COLO829 (cell line): Measurements from ENCODE around the gene FBXO8.
A peak's percentile ranks its signal among the peaks of the same experiment; 100 is the strongest.

ENCODE experiments used
- DNase-seq: peaks from one replicate; pipeline ENCODE4 v3.0.0; 2012; ENCODE audit warnings: low spot score

FBXO8 gene

DNA sequence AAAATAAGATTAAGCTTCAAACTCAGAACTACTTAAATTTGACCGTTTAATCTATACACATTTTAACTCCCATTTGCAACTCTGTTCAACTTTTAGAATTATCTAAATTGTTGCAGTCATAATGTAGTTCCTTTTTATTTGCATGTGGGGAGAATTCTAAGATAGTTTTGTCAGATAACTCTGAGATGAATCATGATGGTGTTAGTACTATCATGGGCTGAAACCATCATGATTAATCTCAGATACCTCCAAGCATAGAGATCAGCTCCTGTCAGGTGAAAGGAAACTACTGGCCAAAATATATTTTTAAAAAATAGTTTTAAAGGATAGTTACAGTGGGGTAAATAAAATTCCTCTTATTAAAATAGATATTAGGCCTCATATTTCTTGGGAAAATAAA lies 39.0 kb downstream of the FBXO8 start:
- no peak for DNase-seq

DNA sequence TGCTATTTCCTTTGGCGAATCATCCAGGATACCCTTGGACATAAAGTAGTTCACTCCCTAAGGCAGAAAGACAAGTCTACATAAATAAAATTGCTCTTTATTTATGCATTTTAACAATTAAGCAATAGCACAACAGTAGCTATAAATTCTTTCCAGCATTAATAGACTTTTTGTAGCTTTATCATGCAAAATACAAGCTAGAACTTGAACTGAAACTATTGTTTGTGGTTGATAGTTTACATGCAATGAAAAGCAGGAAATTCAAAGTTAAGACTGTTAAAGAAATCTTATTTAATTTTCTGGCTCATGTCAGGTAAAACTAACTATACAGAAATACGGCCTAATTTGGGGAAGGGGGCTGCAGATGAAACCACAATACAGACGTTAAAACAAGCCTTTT lies 42.3 kb downstream of the FBXO8 start:
- DNase-seq, result no peak

DNA sequence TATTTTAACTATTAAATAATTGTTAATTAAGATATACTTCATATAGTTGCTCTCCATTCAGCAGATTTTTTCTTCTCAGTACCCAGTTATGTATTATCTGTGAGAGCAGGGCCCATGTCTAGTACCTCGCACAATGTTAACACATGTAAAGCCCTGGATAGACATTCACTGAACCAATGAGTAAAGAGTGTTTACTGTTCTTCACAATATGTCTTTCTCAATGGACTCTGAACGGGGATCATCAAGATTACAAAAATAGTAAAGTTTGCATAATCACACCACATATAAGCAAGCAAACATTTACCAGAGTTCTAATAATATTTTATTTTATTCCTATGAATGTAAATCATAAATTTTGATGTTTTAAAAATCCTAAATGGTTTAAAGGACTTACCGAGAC lies 47.1 kb downstream of the FBXO8 start:
- no peak for DNase-seq

DNA sequence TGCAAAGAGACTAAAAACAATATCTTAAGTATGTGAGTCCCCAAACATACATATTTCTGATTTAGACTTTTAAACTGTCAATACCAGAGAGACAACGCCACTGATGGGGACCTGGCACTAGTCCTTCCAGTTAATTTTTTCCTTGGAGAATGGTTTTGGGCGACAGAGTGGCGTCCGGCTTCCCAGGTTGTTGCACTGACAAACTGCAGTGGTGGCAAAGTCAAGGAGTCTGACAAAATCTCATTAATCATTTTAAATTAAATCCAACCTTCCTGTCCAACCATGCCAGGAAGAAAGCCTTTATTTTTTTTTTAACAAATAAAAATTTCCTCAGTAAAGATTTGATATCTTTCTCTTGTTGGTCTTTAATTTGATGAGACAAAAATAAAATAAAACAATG lies 52.8 kb downstream of the FBXO8 start:
- no peak for DNase-seq

DNA sequence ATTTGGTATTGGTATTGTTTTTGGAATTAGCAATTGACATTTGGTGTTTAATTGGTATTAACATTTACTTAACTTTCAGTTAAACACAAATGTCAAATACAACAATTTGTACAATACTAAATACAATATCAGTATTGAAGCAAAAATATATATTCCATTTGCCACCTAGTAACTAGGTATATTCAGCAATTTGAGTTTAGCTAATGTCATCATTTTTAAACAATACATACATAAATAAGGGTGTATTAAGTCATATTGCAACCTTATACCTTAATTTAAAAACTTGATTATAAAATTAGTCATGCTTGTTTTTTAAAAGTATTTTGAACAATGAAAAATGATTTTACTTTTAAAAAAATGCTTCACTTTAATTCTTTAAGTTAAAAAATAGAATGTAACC lies 53.3 kb downstream of the FBXO8 start:
- no peak for DNase-seq

DNA sequence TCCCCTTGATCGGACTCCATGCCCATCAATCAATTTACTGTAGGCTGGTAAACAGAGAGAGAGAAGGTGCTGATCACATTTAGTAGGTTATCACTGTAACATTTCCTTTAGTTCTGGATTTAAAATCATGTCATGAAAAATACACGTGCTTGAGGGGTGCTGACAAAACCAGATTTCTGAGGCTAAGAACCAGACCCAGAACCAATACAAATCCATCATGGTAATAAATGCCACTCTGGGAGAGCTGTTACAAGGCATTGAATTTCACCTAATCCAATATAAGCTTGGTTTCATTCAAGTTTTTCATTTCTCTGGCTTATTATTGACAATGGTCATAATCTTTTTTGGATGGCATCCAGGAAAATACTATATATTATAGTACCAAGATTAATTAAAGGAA lies 54.5 kb downstream of the FBXO8 start:
- DNase-seq, result no peak

DNA sequence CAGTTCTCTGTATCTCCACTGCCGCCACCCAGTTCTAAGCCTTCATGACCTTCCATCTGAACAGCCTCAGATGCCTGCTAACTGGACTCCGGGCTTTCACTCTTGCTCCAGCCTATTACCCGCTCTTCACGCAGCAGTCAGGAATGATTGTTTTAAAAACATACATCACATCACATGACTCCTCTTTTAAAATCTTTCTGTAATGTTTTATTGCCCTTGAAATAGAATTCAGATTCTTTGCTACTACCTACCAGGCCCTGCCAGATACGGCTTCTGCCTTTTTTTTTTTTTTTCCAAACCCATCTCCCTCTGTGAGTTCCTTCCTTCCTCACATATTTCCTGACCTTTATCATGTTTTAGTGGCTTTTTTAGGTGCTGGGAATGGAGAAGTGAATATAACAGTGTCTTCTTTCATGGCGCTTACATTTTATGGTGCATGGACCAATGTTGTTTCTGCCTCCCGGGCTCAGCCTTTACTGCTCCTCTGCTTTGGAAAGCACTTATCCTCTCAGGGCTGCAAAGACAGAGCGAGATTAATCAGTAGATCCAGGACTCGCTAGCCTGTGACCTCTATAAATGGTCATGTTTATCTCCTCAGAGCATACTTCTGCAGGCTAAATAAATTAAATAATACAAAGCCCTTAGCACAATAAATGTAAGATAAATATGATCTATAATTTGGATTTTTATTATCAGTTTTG lies 58.0 kb downstream of the FBXO8 start:
- no peak for DNase-seq

DNA sequence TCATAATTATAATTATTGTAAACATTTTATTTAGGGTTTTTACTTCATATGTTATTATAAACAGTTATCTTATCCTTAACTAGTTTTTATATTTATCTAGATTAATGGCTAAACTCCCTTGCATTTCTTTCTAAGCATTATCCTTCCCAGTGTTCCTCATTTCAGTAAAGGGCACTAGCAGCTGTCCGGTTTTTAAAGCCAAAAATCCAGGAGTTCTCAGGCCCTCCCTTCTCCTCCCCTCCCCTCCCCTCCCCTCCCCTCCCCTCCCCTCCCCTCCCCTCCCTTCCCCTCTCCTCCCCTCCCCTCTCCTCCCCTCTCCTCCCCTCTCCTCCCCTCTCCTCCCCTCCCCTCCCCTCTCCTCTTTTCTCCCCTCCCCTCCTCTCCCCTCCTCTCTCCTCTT lies 58.9 kb downstream of the FBXO8 start:
- no peak for DNase-seq

DNA sequence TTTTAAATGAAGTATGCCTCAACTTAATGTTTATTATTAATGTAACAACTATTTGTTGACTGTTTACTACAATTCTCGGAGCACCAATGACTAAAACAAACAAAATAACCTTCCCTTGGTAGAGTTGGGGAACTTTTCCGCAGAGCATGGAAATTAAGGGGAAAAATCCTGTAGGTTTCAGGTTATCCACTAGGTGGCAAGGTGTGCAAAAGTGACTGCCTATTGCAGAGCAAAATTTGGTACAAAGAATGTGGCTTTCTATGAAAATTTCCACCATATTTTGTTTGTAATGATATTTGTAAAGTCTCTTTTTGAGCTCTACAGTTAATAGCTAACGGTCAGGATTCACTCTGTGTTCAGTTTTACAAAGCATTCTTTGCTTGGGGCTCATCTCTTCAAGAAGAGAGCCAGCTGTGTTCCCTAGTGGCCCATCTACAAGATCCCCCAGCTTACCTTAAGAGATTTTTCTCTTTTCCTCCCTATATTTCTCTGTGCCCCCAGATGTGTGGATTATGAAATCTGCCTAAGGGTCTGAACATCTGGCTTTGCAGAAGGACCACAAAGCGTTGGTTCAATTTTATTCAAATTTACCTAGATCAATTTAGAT lies 61.1 kb downstream of the FBXO8 start:
- peak; percentile 27 for DNase-seq

DNA sequence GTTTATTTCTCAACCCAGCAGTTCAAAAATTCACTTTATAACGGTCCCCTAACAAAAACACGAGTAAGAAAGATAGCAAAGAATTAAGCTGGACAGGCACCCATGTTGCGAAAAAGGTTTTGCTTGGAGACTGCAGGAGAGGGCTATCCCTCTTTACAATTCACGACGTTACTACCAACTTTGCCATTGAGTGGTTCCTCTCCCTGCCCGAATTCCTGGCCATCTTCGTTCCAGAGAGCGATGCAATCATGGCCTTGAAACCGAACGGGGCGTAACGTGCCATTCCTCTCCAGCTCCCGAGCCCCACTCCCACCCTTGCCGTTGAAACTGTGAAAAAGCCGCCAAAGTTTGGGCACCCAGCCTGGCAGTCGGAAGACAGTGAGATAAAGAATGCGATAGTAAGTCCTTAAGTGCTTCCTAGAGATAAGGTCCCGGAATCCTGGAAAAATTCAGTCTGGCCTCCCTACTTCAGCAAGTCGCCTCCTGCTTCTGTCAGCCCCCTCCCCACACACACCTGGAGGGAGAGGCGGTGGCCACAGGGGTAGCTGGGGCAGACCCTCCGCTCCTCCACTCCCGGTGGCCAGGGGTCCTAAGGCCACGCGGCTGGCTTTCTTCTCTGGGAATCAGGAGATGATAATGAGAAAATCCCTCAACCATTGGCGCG lies 65.2 kb downstream of the FBXO8 start:
- DNase-seq, result no peak

DNA sequence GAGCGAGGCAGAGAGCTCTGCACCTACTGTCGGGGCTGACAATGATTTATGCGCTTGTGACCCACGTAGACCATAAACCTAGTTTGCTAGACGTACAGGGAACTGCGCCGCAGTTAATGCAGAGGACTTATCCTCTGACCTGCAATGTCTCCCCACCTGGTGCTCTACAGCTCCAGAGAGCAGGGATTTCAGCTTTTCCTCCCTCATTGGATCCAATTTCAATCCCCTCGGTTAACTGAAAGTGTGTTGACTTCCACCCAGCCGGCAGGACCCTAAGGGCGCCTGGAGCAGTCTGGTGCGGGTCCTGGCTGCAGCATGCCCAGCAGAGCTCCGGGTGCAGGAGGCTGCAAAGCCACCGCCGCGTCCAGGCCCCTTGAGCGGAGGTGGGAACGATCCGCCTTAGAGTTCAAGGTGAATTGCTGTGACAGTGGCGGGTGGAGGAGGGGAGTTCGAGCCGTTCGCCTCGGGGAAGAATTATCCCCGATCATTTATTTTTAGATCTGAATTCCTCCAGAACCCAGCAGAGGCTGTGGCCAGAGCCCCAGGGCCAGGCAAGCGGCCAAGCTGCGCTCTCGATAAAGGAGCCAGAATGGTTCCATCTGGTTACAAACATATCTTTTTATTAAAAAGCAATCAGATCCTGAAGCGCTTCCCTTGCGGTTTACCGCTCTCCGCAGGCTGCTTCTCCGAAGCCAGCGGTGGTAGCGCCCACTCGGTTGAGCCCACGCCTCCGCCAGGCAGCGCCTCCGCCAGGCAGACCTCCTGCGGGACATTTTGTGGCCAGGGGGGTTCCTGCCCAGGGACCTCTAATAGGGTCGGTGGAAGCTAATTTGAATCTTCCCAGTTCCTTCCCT lies 66.0 kb downstream of the FBXO8 start:
- DNase-seq, result peak; percentile 61

DNA sequence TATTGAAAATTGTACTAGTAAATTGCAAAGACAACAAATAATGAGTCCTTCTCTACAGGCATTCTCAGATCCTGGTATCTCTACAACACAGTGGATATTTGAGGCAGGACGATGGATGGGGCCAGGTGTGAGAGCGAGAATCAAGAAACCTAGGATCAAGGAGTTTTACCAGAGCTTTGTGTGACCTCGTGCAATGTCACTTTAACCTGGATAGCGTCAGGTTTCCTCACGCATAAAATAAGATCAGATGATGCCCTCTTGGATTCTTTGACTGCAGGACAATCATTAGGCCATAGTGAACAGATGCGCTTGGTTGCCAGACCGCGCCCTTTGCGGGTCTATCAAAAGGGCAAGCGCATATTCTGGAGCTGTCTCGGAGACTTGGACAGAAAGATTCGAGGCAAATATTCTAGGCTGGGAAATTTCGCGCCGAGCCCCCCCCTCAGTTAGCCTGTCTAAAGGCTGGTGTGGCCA lies 66.6 kb downstream of the FBXO8 start:
- DNase-seq, result no peak

DNA sequence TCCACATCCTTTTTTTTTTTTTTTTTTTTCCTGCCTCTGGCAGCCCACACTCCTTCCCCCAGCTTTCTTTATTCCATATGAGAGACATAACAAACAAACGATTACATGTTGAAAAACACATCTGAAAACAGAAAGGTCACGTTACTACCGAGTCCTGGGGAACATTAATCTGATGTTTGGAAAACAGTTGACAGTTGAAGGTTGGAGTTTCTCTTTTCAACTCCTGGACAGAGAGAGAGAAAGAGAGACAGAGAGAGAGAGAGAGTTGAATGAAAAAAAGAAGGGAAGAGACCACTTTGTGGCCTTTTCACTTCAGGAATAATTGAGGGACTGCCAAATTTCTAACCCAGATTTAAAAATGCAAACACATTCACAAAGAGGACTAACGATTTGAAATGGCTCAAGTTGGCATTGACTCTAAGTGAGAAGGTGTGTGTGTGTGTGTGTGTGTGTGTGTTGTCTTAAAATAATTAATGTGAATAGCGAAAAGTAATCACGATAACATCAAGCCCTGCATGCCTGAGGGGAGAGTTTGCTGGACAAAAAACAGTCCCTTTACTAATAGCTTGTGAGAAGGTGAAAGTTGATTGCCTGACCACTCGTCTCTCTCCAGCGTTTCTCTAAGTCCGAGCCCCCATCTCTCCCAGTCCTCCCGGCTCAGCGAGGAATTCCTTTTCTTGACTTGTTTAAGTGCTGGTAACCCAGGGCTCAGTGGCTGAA lies 67.3 kb downstream of the FBXO8 start:
- DNase-seq, result no peak

DNA sequence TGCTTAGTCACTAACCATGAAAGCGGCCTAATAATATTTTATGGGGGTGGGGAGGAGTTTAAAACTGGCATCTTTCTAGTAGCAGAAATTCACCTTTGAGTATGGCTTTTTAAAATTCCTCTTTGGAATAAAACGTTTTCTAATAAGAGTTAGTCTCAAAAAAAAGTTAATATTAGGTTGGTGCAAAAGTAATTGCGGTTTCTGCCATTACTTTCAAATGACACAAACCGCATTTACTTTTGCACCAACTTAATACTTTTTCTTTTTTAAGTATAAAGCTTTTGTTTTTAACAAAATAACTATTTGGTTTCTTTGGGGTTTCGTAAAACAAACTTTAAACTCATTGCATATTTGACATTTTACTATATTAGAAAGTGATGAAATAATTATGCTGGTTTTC lies 68.4 kb downstream of the FBXO8 start:
- no peak for DNase-seq

DNA sequence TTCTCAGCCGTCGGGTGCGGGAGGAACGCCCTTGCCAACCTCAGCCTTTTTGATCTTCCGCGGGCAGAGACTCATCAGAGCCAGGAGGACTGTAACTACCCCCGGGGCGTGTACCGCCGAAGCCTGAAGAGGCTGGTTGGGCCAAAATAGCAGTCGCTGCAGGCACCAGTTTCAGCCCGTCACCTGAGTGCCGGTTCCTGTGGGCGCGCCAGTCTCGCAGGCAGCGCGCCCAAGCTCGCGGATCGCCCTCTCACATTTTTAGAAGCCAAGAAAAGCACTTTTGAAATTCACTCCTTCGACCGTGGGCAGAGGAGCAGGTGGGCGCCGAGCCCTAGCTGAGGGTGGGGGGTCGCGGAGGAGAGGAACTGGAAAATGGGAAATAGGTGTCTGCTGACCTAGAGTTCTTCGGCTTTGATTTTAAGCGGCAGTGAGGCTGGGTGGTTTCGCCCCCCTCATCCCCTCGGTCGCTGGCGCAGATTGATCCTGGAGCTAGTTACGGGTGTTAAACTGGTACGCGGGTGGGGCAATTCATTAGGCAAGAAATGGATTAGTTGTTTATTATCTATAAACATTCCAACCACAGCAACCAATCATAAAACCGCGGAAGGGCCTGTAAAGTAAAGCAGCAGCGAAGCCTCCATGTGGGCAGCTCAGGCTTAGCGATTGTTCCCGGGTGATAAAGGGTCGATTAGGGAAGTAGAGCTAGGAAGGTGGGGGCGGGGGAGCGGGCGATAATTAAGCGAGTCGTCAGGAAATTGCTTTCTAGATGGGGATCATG lies 69.2 kb downstream of the FBXO8 start:
- DNase-seq, result no peak

DNA sequence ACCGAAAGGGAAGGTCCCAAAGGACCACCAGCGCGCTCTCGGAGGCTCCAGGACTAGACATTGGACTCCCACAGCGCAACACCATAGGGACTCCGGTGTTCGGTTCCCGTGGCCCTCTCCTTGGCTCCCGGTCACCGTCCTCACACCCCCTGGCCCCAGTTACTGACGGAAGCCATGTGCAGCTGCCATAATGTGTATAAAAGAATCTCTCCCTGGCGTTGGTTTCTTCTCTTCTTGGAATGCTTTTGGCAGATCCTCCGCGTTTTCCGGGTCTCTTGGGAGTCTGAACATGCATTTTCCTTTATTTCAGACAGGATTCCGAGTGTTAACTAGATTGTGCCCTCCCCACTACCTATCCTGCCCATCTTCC lies 69.8 kb downstream of the FBXO8 start:
- no peak for DNase-seq

DNA sequence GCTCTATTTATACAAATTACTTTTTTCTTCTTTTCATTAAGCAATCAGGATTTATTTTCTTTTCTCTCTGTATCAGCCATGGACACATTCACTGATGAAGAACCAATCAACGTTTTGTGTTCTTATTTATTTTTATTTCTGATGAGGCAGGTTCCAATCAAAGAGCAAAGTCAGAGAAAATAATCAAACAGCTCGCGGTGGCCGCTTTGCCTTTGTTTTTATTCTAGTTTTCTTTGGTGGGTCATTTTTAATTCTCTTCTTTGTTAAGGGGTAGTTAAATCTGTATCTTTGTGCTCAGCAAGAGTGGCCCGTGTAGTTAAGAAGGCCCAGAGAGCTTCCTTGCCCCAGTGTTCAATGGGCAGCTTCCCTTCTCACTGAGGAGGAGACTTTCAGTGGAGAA lies 71.4 kb downstream of the FBXO8 start:
- no peak for DNase-seq

DNA sequence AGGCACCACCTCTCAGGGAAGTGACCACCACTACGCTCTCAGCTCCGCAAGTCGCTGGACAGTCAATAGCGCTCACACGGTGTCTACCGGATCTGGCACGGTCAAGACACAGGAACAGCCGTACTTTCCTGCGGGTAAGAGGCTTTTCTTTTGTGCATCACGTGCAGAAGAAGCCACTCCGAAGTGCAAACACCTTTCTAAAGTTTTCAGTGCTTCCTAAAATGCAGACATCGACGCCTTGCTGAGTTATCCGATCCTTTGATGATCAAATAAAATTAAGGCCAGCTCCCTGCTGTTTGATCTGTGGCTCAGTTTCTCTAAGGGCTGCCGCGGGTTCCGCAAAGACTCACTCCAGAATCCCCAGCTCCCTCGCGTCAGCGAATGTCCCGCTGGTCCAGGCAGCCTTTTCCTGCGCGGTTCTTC lies 71.8 kb downstream of the FBXO8 start:
- DNase-seq, result no peak

DNA sequence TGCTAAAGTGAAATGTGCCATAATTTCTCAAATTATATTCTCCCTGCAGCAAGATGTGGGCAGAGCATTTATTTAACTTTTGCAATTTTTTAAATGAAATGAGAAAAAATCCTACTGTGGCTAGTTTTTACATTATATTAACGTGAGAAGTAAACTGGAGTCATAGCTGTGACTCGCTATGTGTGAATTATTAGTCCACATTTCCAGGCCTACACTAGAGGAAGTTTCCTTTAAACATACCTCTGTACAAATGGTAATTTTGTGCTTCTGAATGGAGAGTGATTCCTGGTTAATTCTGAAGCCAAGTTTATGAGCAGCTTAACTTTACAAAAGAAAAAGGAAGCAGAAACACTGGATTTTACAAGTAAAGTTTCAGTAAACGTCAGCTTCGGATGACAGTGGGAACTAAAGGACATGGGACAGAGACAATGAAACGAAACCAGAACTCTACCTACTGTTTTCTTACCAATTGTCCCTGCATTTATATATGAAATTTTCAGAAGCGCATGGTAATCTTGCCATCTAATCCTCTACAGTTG lies 72.4 kb downstream of the FBXO8 start:
- DNase-seq, result no peak

DNA sequence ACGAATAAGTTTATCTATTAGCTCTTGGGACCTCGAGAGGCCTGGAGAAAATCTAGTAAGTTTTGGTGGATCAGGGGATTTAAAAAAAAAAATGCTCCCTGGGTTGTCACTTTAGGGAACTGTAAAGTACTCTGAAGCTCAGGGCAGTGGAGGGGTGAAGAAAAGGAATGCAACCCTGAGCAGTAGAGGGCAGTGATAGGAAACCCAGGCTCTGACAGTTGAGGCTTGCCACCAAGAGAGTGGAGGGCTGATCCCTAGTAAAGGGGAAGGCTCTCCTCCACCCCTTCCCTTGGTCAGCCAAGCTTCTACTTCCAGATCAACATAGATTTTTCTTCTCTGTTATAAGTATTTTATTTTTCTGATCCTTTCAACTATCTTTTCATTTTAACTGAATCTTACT lies 73.1 kb downstream of the FBXO8 start:
- no peak for DNase-seq

DNA sequence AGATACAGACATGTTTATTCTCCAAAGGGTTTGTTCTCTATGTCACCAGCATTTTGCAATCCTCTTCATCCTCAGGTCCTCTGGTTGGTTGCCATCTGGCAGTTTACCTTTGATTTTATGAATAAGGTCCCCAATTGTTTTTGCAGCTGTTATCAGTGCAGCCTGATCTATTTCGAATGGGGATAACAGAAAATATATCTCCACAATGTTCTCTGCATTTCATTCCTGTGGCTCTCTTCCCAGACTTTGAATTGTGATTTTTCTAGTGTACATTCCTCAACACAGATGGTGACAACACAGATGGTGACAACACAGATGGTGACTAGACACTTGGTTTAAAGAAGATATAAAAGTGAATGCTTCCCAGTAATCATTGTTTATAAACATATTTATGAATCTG lies 74.1 kb downstream of the FBXO8 start:
- DNase-seq, result no peak
